WERI-Rb-1 (cell line): ENCODE results near the gene ENPP3.

ENCODE experiments used
- DNase-seq: peaks from one replicate; pipeline ENCODE4 v3.0.0-alpha.2; 2020
- H3K27ac ChIP-seq: fragments of 250-450 bp; sonication (Bioruptor Pico); 2 replicates; pipeline ENCODE4 v1.5.1; 2020; ENCODE audit warnings: mild to moderate bottlenecking, moderate library complexity
- H3K27me3 ChIP-seq: fragments of 250-450 bp; sonication (Bioruptor Pico); 2 replicates; pipeline ENCODE4 v1.5.1; 2021; ENCODE audit warnings: mild to moderate bottlenecking, low read depth, moderate library complexity; ENCODE audit not compliant: insufficient read depth, severe bottlenecking
- H3K36me3 ChIP-seq: fragments of 250-450 bp; sonication (Bioruptor Pico); 2 replicates; pipeline ENCODE4 v1.5.1; 2020; ENCODE audit warnings: mild to moderate bottlenecking, moderate library complexity
- H3K4me3 ChIP-seq: 2 replicates; pipeline ENCODE4 v1.5.1; 2011; ENCODE audit warnings: low read depth, mild to moderate bottlenecking, control low read depth, low read length
- H3K9me3 ChIP-seq: fragments of 250-450 bp; sonication (Bioruptor Pico); 2 replicates; pipeline ENCODE4 v1.5.1; 2021; ENCODE audit warnings: mild to moderate bottlenecking, moderate library complexity; ENCODE audit not compliant: severe bottlenecking
- TF ChIP-seq, protein P1 (sequence below): IDR thresholded peaks from 2 replicates; pipeline ENCODE4 v1.5.1; 2011; ENCODE audit warnings: low read depth, mild to moderate bottlenecking, control low read depth, inconsistent platforms, low read length

The ENPP3 gene

DNA sequence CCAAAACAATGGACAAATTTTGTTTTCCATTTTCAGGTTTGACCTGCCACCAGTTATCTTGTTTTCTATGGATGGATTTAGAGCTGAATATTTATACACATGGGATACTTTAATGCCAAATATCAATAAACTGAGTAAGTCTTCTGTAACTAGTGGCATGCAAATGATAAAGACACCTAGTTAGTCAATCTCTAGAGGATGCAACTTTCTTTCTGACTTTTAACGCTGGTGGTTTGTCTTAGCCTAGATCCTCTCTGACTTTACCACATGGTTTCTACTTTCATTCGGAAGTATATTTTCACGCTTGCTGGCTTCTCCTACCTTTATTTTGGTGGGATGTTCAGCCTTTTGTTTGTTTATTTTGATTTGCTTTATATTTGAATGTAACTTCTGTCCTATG is 21.2 kb downstream of the ENPP3 start:
- TF ChIP-seq, protein P1, sequence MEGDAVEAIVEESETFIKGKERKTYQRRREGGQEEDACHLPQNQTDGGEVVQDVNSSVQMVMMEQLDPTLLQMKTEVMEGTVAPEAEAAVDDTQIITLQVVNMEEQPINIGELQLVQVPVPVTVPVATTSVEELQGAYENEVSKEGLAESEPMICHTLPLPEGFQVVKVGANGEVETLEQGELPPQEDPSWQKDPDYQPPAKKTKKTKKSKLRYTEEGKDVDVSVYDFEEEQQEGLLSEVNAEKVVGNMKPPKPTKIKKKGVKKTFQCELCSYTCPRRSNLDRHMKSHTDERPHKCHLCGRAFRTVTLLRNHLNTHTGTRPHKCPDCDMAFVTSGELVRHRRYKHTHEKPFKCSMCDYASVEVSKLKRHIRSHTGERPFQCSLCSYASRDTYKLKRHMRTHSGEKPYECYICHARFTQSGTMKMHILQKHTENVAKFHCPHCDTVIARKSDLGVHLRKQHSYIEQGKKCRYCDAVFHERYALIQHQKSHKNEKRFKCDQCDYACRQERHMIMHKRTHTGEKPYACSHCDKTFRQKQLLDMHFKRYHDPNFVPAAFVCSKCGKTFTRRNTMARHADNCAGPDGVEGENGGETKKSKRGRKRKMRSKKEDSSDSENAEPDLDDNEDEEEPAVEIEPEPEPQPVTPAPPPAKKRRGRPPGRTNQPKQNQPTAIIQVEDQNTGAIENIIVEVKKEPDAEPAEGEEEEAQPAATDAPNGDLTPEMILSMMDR: no peak
- Histone ChIP-seq H3K27me3 (no peaks in the 10 kb centered on the region), H3K9me3 (no peaks in the 10 kb centered on the region), H3K27ac (no peak overlapping the region), H3K36me3 (no peaks in the 10 kb centered on the region), H3K4me3 (no peak overlapping the region)
- DNase-seq: no peak

DNA sequence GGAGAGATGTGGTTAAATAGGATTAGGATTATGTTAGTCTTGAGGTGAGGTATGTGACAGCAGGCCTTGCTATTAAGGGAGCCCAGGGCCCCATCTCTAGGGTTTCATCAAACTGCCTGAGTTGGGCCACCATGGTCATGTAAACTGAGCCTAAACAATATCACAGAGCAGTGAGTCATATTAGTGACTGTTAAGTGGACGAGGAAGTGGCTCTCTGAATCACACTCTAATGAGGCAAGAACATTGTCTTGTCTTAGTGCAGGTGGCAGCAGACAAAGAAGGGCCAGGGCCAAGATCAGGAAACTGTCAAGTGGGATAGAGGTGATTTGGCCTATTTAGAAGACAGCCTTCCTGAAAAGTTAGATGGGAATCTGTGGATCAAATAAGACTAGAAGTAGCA is 23.1 kb downstream of the ENPP3 start:
- TF ChIP-seq, protein P1: no peak
- no peaks in the 10 kb centered on the region for H3K27me3 ChIP-seq
- no peaks in the 10 kb centered on the region for H3K9me3 ChIP-seq
- no peak for DNase-seq
- no peaks in the 10 kb centered on the region for H3K36me3 ChIP-seq
- no peak overlapping the region for H3K27ac ChIP-seq
- no peak overlapping the region for H3K4me3 ChIP-seq

DNA sequence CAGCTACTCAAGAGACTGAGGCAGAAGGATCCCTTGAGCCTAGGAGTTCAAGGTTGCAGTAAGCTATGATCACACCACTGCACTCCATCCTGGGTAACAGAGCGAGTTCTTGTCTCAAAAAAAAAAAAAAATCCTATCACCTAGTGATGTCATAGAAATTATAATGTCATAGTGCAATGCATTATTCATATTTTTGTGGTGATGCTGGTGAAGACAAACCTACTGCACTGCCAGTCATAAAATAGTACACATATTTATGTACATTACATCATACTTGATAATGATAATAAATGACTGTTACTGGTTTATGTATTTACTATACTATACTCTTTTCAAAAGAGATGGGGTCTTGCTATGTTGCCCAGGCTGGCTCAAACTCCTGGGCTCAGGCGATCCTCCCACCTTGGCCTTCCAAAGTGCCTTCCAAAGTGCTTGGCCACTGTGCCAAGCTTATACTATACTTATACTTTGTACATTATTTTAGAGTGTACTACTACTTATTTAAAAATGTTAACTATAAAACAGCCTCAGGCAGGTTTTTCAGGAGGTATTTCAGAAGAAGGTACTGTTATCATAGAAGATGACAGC is 26.6 kb downstream of the ENPP3 start:
- TF ChIP-seq, protein P1: no peak
- Histone ChIP-seq H3K27ac (no peak overlapping the region), H3K36me3 (no peaks in the 10 kb centered on the region)

DNA sequence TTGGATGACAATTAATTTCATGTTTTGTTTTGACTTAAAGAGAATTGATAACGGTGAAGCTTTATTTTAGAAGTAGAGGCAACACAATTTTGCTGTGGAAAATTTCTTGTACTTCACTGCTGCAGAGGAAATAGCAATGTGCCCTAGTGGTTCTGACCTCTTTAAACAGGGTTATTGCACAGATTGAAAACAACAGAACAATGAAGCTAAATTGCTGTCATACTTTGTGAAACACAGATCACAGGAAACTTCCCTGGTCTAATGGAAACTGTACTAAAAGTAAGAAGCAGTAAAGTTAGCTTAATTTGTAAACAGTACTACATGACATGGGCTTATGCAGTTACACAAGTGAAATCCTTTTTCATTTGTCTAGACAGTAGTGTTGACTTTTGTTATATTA is 32.8 kb downstream of the ENPP3 start:
- TF ChIP-seq, protein P1: no peak
- DNase-seq: no peak
- Histone ChIP-seq H3K36me3 (no peaks in the 10 kb centered on the region), H3K9me3 (no peaks in the 10 kb centered on the region), H3K27ac (no peak overlapping the region), H3K4me3 (no peak overlapping the region), H3K27me3 (no peaks in the 10 kb centered on the region)

More for the DNA sequence above, 26.6 kb downstream of the ENPP3 start:
- DNase-seq: no peak
- H3K9me3 ChIP-seq: no peaks in the 10 kb centered on the region
- no peak overlapping the region for H3K4me3 ChIP-seq
- H3K27me3 ChIP-seq: no peaks in the 10 kb centered on the region

DNA sequence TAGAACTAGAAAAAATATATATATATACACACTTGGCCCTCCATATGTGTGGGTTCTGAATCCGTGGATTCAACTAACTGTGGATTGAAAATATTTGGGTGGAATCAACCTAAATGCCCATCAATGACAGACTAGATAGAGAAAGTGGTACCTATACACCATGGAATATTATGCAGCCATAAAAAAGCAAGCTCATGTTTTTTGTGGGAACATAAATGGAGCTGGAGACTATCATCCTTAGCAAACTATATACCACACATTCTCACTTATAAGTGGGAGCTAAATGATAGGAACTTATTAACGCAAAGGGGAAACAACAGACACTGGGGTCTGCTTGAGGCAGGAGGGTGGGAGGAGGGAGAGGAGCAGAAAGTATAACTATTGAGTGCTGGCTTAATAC is 36.1 kb downstream of the ENPP3 start:
- Histone ChIP-seq H3K27ac (no peak overlapping the region), H3K27me3 (no peaks in the 10 kb centered on the region), H3K4me3 (no peak overlapping the region), H3K9me3 (no peaks in the 10 kb centered on the region), H3K36me3 (no peaks in the 10 kb centered on the region)
- DNase-seq: no peak
- TF ChIP-seq, protein P1: no peak

DNA sequence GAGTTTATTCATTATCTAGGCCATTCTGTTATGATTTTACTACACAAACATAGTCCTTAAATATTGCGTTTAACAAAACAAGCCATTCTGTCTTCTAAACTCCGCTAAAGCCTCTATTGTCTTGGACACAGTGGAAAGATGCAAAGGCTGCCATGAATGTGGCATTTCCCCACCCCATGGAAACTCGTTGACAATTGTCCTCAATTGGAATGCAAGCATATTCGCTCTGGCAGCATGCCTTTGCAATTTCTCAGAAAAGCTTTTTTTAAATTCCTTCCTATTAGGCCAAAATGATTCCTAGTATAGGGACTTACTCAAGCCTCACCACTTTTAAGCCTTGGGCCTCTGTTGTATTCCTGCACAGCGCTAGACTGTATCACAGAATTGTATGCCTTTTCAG is 41.3 kb downstream of the ENPP3 start:
- no peaks in the 10 kb centered on the region for H3K27me3 ChIP-seq
- no peak overlapping the region for H3K27ac ChIP-seq
- TF ChIP-seq, protein P1: no peak
- DNase-seq: no peak
- no peaks in the 10 kb centered on the region for H3K9me3 ChIP-seq
- no peaks in the 10 kb centered on the region for H3K36me3 ChIP-seq
- no peak overlapping the region for H3K4me3 ChIP-seq
